Measurements from ENCODE around the gene GNAQ. TPM values are rescaled to one million over a fixed set of nuclear protein-coding genes. Genes with fewer than 3 reads are reported as not detected.

GNAQ gene
- total and polyA plus RNA-seq, 2 donors from 2014 or later, result 16.2 to 83.4 TPM

GRCh38 chr9:77951369-77951768 is 80.2 kb downstream of the GNAQ start:
- DNase-seq (no peak), FAIRE-seq (no peak)
- H3K27me3 ChIP-seq (ENCODE audit: control insufficient read depth, insufficient read depth, low read length), result no peaks in the 10 kb centered on the region
- H3K4me3 ChIP-seq (ENCODE audit: low read length in 3 of 3), result no peak overlapping the region
- peaks cover 3 to 25% (median 21%) of the 10 kb centered on the region in 3 donors for H3K4me1 ChIP-seq (ENCODE audit: control insufficient read depth in 2 of 3, insufficient read depth in 2 of 3, low read depth in 1 of 3, low read length in 3 of 3)
- intact Hi-C loops (cut with DNase I), result no loop called here
- TF ChIP-seq CTCF (IDR thresholded peaks at IDR 0.05; ENCODE audit: borderline replicate concordance, extremely low read depth, insufficient read depth), result no peak
- H3K36me3 ChIP-seq (ENCODE audit: control insufficient read depth in 2 of 3, insufficient read depth in 3 of 3, low read length in 3 of 3), result no peaks in the 10 kb centered on the region
- no peaks in the 10 kb centered on the region for H3K9me3 ChIP-seq (ENCODE audit: control insufficient read depth in 2 of 3, insufficient read depth in 1 of 3, low read length in 3 of 3)
- H3K9ac ChIP-seq (ENCODE audit: low read length in 3 of 3), result no peak overlapping the region
- H3K27ac ChIP-seq (ENCODE audit: low read depth in 2 of 2, low read length in 2 of 2), result no peak overlapping the region

- intact Hi-C loops (cut with DNase I), result no loop called here
- no peak for FAIRE-seq
- no peaks in the 10 kb centered on the region for H3K36me3 ChIP-seq (ENCODE audit: control insufficient read depth in 2 of 3, insufficient read depth in 3 of 3, low read length in 3 of 3)
Measured at GRCh38 chr9:77949751-77950436, 81.7 kb downstream of the GNAQ start.

GRCh38 chr9:77947651-77948050 is 84.0 kb downstream of the GNAQ start:
- FAIRE-seq (no peak), DNase-seq (no peak)
- Histone ChIP-seq H3K27ac (ENCODE audit: low read depth in 2 of 2, low read length in 2 of 2) (no peak overlapping the region), H3K4me3 (ENCODE audit: low read length in 3 of 3) (no peak overlapping the region), H3K27me3 (ENCODE audit: control insufficient read depth, insufficient read depth, low read length) (no peaks in the 10 kb centered on the region), H3K36me3 (ENCODE audit: control insufficient read depth in 2 of 3, insufficient read depth in 3 of 3, low read length in 3 of 3) (no peaks in the 10 kb centered on the region), H3K9me3 (ENCODE audit: control insufficient read depth in 2 of 3, insufficient read depth in 1 of 3, low read length in 3 of 3) (no peaks in the 10 kb centered on the region), H3K4me1 (ENCODE audit: control insufficient read depth in 2 of 3, insufficient read depth in 2 of 3, low read depth in 1 of 3, low read length in 3 of 3) (peaks cover 0 to 43% (median 16%) of the 10 kb centered on the region in 3 donors), H3K9ac (ENCODE audit: low read length in 3 of 3) (no peak overlapping the region)
- no peak for TF ChIP-seq CTCF (IDR thresholded peaks at IDR 0.05; ENCODE audit: borderline replicate concordance, extremely low read depth, insufficient read depth)
- intact Hi-C loops (cut with DNase I), result no loop called here

More at GRCh38 chr9:77949751-77950436, 81.7 kb downstream of the GNAQ start:
- H3K27ac ChIP-seq (ENCODE audit: low read depth in 2 of 2, low read length in 2 of 2), result no peak overlapping the region
- no peak for TF ChIP-seq CTCF (IDR thresholded peaks at IDR 0.05; ENCODE audit: borderline replicate concordance, extremely low read depth, insufficient read depth)
- no peak for DNase-seq
- no peak overlapping the region for H3K4me3 ChIP-seq (ENCODE audit: low read length in 3 of 3)
- peaks cover 3 to 35% (median 25%) of the 10 kb centered on the region in 3 donors for H3K4me1 ChIP-seq (ENCODE audit: control insufficient read depth in 2 of 3, insufficient read depth in 2 of 3, low read depth in 1 of 3, low read length in 3 of 3)
- no peaks in the 10 kb centered on the region for H3K9me3 ChIP-seq (ENCODE audit: control insufficient read depth in 2 of 3, insufficient read depth in 1 of 3, low read length in 3 of 3)
- H3K9ac ChIP-seq (ENCODE audit: low read length in 3 of 3), result no peak overlapping the region
- no peaks in the 10 kb centered on the region for H3K27me3 ChIP-seq (ENCODE audit: control insufficient read depth, insufficient read depth, low read length)
